T-helper 2 cell (primary cell): ENCODE results near the gene NRTN.

ENCODE experiments used
- DNase-seq, 5 experiments: peaks; one replicate each; pipeline versions ENCODE4 v3.0.0 to v3.0.0-alpha.2; 2012 to 2022

The NRTN gene

DNA sequence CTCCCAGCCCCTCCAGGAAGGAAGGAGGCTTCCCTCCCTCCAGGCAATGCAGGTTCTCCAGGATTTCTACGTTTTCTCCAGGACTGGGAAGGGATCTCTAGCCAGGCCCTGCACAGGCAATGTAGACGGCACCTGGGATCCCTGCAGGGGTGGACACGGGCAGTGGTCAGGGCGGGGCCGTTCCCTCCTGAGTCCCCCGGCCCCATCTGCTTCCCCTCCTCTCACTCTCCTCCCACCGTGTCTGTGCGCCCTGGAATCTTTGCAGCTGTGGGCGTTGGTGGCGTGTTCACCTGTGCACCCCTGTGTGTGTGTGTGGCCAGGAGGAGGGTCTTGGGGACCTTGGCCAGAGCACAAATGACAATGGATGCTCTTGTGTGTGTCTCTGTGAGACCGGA lies 10.0 kb downstream of the NRTN start:
- no peak for DNase-seq

DNA sequence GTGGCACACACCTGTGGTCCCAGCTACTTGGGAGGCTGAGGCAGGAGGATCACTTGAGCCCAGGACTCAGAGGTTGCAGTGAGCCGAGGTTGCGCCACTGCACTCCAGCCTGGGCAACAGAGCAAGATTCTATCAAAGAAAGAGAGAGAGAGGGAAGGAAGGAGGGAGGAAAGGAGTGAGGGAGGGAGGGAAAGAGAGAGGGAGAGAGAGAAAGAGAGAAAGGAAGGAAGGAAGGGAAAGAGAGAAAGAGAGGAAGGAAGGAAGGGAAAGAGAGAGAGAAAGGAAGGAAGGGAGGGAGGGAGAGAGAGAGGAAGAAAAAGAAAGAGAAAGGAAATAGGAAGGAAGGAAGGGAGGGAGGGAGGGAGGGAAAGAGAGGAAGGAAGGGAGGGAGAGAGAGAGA lies 12.4 kb downstream of the NRTN start:
- no peak for DNase-seq

DNA sequence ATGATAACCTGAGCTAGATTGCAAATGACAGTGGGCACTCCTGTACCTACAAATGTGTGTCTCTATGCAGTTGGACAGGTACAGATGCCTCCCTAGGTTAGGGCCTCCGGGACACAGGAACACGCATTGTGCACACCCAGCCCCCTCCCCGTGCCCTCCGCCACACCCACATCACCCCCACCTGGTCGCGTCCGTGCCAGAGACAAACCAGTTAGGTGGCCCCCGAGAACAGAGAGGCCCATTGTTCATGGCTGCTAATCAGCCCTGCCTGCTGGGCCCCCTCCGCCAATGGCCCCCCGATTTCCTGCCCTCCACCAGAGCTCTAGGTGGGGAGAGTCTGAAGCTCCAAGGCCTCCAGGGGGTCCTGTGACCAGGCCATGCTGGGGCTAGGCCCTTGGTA lies 13.7 kb downstream of the NRTN start:
- DNase-seq, result no peak

DNA sequence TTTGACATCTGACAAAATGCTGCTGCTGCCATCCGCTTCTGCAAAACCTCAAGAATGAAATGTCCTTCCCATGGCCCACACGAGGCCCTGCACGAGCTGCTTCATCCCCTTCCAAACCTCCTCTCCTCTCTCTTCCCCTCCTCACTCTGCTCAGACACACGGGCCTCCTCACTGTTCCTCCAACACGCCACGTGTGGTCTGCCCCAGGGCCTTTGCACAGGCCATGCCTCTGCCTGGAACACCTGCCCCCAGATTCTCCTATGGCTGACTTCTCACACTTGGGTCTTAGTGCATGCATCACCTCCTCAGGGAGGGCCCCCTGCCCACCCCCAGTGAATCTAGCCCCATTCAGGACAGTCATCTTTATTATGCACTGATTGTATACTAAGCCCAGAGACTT lies 15.9 kb downstream of the NRTN start:
- DNase-seq, result no peak

DNA sequence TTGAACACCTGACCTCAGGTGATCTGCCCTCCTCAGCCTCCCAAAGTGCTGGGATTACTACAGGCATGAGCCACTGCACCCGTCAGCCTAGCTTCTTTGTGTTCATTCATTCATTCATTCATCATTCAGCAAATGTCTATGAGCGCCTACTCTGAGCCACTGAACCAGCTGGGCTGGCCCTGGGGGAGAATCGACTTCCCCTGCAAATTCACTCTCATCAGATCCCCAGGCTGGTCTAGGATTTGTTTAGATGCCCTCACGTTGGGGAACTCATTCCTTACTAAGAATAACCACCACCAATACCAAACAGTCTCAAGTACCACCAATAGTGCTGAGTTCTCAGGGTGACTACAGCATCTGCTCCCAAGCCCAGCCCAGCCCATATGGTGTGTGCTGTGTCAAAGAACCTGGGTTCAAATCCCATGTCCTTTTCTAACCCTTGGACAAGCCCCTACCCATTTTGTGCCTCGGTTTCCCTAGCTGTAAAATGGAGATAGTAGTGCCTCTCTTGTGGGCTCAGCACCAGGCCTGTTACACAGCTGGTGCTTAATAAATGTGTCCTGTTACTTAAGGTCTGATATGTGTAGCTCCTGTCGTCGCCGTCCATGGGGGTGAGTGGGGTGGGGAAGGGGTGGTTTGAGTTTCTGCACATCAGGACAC lies 16.8 kb downstream of the NRTN start:
- no peak for DNase-seq

DNA sequence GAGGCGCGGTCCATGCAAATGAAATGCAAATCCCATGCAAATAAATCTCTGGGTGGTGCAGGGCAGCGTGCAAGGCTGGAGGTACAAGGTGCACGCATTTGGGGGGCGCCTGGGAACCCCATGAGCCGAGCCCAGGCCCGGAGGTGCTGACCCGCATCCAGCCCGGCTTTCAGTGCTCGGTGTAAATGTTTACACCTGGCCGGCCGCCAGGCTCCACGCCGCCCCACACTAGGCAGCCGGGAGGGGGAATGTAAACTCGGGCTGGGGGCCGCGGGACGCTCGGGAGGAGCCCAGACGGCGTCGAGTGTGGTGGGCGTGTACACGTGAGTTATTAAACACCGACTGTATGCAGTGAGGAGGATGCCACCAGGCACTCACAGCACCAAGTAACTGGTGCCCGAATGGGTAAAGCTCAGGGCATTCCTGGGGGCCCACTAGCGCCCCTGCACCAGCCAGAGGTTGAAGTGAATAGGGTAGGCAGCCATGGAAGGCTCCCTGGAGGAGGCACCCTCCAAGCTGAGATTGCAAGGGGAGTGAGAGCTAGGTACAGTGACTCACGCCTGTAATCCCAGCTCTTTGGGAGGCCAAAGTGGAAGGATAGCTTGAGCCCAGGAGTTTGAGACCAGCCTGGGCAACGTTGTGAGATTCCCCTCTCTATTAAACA lies 17.4 kb downstream of the NRTN start:
- DNase-seq, result no peak

DNA sequence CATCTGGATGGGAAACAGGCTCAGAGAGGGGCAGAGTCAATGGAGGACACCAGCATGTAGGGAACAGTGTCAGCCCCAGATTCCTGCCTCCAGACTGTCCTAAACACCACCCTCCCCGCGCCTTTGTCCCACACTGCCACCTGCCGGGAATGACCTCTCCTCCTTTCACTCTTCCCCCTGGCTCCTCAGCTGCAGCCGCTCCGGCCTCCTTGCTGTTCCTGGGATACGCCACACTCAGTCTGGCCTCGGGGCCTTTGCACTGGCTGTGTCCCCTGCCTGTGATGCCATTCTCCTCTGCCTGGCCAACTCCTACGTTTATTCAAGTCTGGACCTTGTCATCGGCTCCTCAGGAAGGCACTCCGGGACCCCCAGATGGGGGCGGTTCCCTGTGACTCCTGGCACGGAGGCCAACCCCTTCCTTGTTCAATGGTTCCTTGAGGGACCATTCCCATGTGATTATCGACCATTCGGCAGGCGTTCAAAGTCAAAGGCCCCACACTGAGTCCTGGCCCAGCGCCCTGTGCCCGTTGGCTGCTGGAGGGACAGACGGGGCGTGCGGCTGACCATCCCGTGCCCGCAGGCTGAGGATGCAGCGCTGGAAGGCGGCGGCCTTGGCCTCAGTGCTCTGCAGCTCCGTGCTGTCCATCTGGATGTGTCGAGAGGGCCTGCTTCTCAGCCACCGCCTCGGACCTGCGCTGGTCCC lies 18.9 kb downstream of the NRTN start:
- no peak for DNase-seq

DNA sequence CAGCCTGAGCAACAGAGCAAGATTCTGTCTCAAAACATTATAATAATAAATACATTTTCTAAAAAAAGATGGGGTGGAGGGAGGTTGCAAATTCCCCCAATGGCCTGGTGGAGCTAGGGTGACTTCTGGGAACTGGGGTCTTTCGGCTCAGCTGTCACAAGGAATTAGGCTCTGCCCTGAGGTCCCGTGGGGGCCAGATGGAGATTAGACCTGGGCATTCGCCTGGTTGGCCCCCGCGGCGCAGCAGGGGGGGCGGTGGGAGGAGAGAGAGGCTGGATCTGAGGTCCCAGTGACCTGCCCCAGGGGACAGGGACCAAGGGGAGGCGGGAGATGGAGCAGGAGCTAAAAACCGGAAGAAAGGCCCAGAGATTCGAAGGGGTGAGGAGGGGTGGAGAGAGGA lies 19.9 kb downstream of the NRTN start:
- no peak for DNase-seq

DNA sequence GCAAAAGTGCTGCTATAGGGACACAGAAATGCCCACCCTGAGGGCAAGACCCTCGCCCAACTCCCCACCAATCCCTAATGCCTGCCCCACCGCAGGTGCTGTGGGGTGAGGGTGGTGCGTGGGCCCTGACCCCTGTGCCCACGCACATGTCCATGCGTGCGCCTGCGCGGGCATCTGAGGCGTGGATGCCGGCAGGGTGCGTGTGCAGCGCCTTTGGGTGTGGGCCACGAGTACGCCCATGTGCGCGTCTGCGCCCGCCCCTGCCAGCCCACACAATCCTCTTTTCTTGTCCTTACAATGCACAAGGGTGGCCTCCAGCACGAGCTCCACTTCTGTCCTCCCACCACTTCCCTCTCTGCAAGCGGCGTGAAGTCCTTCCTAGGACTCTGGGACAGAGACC lies 20.3 kb downstream of the NRTN start:
- no peak for DNase-seq

DNA sequence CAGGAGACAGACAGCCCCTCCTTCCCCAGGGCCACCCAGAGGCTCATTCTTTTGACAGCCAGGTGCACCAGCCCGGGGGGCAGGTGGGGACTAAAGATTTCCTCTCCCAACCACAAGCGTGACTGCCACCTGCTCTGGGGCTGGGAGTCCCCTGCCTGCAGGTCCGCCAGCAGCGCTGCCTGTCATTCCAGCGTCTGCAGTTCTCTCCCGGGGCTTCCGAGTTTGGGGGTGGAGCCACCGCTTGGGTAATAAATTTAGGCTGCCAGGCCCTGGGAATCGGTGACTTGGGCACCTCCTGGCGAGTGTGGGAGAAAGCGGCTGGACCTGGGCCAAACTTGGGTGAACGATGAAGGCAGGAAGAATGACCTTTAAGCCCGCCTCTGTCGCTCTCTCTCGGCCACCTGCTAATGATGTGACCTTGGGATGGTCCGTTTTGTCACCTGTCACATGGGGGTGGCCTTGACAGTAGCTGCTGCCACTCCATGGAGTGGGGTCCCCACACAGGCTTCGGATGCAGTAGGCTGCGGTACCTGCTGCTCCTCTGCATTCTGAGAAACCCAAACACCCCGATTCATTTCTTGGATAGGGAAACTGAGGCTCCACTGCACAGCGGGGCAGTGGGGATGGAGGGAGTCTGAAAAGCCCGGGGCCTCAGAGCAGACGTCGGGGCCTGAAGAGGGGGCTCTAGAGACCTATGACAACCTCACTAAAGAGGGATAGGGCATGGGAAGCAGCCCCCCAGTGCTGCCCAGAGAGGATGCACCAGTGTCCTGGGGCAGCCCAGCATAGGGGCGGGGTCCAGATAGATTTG lies 21.9 kb downstream of the NRTN start:
- peak in 1 of 5 experiments; percentile 19 for DNase-seq

DNA sequence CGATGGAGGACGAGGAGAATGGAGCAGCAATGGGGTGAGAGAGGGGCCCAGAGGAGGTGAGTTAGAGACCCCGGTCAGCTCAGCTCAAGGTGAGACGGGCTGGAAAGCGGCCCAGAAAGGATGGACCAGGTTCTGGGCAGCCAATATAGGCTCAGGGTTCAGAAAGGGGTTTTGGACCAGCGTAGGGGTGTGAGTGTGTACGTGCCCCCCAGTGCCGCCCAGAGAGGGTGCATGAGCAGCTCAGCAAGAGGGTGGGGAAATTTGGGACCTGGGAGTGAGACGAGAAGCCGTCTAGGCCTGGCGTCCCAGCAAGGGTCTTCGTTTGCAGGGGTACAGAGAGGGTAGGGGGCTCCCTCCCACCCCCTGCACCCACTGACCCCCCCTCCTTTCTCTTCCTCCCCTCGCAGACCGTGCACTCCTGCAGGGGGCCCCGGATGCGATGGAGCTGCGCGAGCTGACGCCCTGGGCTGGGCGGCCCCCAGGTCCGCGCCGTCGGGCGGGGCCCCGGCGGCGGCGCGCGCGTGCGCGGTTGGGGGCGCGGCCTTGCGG lies 22.5 kb downstream of the NRTN start:
- no peak for DNase-seq

DNA sequence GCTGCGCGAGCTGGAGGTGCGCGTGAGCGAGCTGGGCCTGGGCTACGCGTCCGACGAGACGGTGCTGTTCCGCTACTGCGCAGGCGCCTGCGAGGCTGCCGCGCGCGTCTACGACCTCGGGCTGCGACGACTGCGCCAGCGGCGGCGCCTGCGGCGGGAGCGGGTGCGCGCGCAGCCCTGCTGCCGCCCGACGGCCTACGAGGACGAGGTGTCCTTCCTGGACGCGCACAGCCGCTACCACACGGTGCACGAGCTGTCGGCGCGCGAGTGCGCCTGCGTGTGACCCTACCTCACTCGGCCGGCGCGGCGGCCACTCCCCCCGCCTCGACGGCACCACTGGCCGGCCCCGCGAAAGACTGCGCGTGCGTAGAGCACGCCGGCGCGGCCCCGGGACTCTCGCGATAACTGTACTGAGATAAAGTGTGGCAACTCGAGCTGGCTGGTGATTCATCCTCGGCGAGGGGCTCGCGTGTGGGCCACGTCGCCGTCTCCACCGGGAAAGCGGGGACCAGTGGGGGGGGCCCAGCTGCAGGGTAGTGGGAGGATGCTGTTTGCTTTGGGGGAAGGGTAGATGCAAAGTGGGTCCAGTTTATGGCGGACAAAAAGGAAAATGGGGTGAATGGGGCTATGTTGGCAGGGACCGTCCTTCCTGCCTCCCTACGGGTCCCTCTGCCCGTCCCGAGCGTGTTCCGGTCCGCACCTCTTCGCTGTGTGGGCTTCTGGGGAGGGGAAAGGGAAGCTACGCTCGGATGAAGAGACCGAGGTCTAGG lies 23.2 kb downstream of the NRTN start:
- peak; percentile 78 to 97 (median 87) for DNase-seq

DNA sequence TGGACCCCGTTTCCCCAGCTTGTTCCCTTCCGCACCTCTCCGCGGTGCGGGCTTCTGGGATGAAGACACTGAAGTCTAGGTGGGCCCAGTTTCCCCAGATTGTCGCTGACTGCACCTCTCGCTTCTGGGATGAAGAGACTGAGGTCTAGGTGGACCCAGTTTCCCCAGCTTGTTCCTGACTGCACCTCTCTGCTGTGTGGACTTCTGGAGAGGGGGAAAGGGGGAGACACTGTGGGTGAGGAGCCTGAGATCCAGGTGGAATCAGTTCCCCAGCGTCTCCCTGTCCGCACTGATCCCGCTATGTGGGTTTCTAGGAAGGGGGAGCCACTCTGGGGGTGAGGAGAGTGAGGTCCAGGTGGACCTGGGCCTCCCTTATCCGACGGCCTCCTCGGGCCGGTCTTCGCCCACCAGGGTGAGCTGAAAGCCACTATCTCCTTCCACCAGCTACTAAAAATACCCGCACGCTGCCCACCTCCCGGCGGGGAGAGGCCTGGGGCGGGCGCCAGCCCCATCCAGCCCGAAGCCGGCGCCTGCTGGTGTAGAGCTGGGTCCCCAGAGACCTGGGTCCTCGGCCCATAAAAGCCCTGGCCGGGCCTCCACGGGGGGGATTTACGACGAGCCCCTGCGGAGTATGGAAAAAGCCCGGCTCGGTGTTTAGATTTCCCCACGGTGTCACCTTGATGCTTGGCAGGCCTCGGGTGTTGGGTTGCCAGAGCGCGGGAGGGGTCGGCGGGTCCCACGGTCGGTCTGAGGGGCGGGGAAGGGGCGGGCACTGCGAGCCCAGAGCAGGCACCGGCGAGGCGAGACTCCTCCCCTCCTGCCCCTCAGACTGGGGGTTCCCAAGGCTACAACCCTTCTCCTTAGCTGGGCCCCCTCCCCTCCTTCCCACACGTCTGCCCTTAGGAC lies 24.0 kb downstream of the NRTN start:
- DNase-seq, result peak in 1 of 5 experiments; percentile 34

DNA sequence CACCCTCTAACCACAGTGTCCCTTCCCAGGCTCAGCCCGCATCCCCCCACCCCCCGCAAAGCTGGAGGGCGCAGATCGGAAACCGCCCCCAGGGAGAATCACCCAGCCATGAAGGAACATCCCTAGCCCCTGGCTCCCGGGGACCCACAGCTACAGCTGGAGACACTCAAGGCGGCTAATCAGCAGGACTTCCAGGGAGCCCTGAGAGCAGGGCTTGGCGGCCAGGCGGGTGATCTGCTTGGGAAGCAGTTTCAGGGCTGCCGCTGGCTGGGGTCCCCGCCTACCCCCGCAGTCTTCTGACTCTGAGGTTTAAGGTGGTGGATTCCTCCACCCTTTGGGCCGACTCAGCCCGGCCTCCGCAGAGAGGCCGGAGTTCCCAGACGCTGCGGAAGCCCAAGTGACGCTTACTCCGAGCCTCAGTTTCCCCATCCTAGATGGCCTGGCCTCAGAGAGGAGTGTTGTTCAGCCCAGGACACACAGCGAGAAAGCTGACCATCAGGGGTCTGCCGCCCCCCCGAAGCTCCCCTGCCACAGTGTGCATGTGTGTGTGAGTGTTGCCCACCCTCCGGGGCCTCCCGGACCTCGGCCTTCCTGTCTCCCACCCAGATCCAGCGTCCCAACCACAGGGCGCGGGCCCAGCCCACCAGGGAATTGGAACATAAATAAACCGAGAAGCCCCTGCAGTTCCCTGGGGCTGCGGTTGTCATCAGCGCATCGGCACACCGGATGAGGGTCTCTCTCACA lies 24.9 kb downstream of the NRTN start:
- no peak for DNase-seq

DNA sequence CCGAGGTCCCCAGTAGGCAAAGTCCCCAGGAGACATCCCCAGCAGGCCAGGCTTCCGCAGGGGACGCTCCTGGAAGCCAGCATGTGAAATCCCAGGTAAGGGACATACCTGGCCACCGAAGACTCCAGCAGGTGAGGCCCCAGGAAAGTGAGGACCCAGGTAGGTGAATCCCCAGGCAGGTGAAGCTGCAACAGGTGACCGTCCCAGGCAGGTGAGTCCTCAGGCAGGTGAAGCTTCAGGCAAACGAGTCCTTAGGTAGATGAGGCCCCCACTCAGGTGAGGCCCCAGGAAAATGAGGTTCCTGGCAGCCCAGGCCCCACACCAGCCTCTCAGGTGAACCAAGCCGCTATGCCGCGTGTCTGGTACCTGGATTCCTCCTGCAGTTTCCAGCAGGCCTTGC lies 26.3 kb downstream of the NRTN start:
- DNase-seq, result no peak

DNA sequence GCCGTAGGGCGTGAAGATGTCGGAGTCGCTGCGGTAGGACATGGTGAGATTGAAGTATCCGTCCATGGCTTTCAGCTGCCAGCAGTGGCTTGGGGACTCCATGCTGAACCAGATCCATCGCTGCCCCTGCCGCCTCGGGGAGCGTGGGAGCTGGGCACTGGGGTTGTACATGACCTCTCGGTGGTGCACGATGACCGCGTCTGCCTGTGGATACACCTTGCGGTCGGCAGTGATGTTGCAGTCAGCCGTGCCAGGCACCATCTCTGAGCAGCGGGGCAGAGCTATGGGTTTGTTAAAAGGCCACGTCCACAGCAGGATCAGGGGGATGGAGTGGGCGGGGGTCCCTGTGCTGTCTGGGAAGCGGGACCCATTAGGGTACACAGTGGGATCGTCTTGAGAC lies 27.2 kb downstream of the NRTN start:
- no peak for DNase-seq

DNA sequence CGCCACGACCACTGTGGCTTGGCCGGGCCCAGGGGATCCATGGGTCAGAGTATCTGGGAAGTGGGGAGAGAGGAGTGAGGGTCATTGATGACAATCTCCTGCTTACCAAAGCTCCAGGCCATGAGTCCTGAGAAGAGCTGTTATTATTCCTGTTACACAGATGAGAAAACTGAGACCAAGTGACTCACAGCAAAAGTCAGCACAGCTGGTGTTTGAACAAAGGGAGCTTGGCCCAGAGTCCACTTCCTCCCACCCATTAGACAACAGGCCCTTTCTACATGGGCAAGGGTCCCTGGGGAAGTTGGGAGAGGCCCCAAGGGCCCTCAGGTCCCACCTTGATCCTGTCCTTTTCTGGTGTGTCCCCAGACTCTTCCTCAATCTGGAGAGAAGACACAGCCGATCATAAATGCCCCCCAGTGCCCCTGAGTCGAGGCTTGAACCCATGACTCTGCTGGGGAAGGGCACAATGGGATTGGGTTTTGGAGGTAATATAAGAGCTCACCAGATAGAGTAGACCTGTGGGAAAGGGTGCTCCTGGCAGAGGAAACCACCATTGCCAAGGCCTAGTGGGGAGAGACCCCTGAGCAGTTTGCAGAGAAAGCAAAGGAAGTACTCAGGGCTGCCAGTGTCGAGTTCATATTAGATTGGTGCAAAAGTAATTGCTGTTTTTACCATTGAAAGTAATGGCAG lies 27.8 kb downstream of the NRTN start:
- DNase-seq, result no peak

DNA sequence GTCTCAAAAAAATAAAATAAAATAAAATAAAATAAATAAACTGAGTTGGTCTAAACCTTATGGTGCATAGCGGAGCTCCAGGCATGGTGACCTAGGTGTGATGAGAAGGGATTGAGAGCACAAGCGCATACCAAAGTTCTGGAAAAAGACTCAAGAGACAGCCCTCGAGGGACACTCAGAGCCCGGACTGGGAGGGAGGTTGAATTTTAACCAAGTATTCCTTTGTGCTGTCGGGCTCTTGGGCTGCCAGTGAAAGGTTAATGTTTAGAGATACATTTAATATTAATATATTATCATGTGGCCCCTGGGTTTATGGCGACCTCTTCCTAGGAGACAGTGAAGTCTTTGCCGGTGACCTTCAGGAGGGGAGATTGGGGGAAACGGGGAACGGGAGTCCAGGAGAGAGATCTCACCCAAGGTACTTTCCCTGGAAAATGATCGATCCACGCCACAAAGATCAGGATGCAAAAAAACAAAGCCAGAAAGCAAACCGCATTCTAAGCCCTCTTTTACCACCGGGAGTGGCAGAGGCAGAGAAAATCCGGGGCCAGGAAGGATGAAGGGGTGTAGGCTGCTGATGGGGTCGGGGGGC lies 33.0 kb downstream of the NRTN start:
- no peak for DNase-seq

DNA sequence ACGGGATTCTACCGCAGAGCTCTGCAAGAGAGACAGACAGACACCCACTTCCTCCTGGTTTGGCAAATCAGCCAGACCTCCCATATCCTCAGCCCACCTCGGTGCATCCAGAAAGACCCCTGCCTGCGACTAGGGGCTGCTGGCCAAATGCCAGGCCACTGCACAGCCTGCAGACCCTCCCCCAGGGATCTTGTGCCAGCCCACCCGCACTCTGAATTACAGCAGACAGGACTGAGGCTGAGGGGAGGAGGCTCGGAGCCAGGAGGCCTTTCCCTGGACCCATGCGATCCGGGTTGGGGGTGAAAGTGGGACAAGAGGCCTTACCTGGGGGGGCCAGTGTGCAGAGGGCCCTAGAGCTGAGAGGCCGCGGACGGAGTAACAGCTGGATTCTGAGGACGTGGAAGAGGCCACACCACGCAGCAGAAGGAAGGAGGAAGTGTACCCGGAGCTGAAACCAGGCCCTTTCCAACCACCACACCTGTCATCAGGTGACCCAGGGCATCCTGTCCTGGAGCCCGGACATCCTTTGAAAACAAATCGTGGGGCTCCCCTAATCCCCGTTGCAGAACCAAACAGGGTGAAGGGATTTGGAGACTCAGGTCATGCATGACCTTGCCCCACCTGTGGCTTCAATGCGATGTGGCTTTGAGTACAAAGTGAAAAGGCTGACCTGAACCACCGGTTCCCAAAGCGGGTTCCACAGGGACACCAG lies 33.6 kb downstream of the NRTN start:
- no peak for DNase-seq
